Retinal pigment epithelial cell (primary cell): Measurements from ENCODE around the gene SELP.

Experiments
- DNase-seq: peaks from one replicate; pipeline ENCODE4 v3.0.0-alpha.2; 2010; ENCODE audit warnings: low read depth
- H3K4me3 ChIP-seq: 2 replicates; pipeline ENCODE4 v1.5.1; 2011; ENCODE audit warnings: mild to moderate bottlenecking, low read length, control low read depth, moderate library complexity
- TF ChIP-seq, protein P1 (sequence below): conservative IDR thresholded peaks from 2 replicates; pipeline ENCODE4 v1.5.1; 2011; ENCODE audit warnings: low read depth, low read length, control low read depth, inconsistent platforms

Gene SELP

GRCh38 chr1:169634877-169635276 is 5.0 kb upstream of the SELP start:
- no peak overlapping the region for H3K4me3 ChIP-seq
- DNase-seq: no peak
- TF ChIP-seq, protein P1, sequence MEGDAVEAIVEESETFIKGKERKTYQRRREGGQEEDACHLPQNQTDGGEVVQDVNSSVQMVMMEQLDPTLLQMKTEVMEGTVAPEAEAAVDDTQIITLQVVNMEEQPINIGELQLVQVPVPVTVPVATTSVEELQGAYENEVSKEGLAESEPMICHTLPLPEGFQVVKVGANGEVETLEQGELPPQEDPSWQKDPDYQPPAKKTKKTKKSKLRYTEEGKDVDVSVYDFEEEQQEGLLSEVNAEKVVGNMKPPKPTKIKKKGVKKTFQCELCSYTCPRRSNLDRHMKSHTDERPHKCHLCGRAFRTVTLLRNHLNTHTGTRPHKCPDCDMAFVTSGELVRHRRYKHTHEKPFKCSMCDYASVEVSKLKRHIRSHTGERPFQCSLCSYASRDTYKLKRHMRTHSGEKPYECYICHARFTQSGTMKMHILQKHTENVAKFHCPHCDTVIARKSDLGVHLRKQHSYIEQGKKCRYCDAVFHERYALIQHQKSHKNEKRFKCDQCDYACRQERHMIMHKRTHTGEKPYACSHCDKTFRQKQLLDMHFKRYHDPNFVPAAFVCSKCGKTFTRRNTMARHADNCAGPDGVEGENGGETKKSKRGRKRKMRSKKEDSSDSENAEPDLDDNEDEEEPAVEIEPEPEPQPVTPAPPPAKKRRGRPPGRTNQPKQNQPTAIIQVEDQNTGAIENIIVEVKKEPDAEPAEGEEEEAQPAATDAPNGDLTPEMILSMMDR: no peak

- H3K4me3 ChIP-seq: no peak overlapping the region
- TF ChIP-seq, protein P1: no peak
- no peak for DNase-seq
These were observed 4.2 kb upstream of the SELP start for GRCh38 chr1:169634145-169634544.

GRCh38 chr1:169631249-169631648 is 1.3 kb upstream of the SELP start:
- no peak overlapping the region for H3K4me3 ChIP-seq
- TF ChIP-seq, protein P1: no peak
- no peak for DNase-seq

GRCh38 chr1:169624912-169625311 is 5.0 kb downstream of the SELP start:
- DNase-seq: no peak
- TF ChIP-seq, protein P1: no peak
- H3K4me3 ChIP-seq: no peak overlapping the region

DNA sequence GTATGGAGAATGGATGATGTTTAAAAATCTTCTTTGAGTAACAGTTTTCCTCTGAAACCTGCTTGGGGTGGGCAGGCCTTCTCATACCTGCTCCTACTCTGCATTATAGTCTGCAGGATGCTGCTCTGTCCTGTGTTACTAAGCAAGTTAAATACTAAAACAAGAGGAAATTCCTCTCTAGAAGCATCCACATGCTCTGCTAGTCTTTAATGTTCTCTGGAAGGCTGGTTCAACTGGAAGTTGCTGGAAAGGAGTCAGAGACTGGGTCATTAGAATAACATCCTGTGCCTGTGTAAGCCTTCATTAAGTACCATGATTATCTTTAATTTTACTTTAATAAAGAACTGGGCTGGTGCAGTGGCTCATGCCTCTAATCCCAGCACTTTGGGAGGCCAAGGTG is 5.8 kb downstream of the SELP start:
- no peak overlapping the region for H3K4me3 ChIP-seq
- DNase-seq: no peak

GRCh38 chr1:169623132-169623926 is 6.6 kb downstream of the SELP start:
- no peak for DNase-seq
- TF ChIP-seq, protein P1: no peak
- H3K4me3 ChIP-seq: no peak overlapping the region

More for the DNA sequence above, 5.8 kb downstream of the SELP start:
- TF ChIP-seq, protein P1: no peak

- TF ChIP-seq, protein P1: no peak
- H3K4me3 ChIP-seq: no peak overlapping the region
- no peak for DNase-seq
These were observed 9.4 kb downstream of the SELP start for GRCh38 chr1:169620565-169620964.
